DOHH2 (cell line): ENCODE data around the gene SNX33.

ENCODE experiments used
- H3F3A ChIP-seq: fragments of 200-600 bp; sonication (generic), shearing (Covaris generic); 2 replicates; pipeline ENCODE4 v1.6.0; 2016; ENCODE audit warnings: antibody characterized with exemption, mild to moderate bottlenecking; ENCODE audit not compliant: control insufficient read depth, insufficient read depth
- H3K27ac ChIP-seq: fragments of 200-600 bp; sonication (generic); 2 replicates; pipeline ENCODE4 v1.5.1; 2014; ENCODE audit warnings: low read depth, mild to moderate bottlenecking, low read length, moderate library complexity
- H3K27me3 ChIP-seq: fragments of 200-600 bp; sonication (generic); 2 replicates; pipeline ENCODE4 v1.6.1; 2014; ENCODE audit warnings: mild to moderate bottlenecking, low read length, mixed read lengths; ENCODE audit not compliant: control insufficient read depth
- H3K36me3 ChIP-seq: fragments of 200-600 bp; sonication (generic); 2 replicates; pipeline ENCODE4 v1.6.1; 2014; ENCODE audit warnings: mild to moderate bottlenecking, low read length, moderate library complexity, mixed read lengths; ENCODE audit not compliant: control insufficient read depth
- H3K4me1 ChIP-seq: fragments of 200-600 bp; sonication (generic); 2 replicates; pipeline ENCODE4 v1.6.1; 2014; ENCODE audit warnings: mild to moderate bottlenecking, low read length, mixed read lengths; ENCODE audit not compliant: control insufficient read depth
- H3K4me2 ChIP-seq: fragments of 200-600 bp; sonication (generic); 2 replicates; pipeline ENCODE4 v1.6.0; 2014; ENCODE audit warnings: mild to moderate bottlenecking, low read length, moderate library complexity
- H3K4me3 ChIP-seq: fragments of 200-600 bp; sonication (generic); 2 replicates; pipeline ENCODE4 v1.5.1; 2014; ENCODE audit warnings: mild to moderate bottlenecking, low read length, mixed read lengths
- H3K79me2 ChIP-seq: fragments of 200-600 bp; sonication (generic); 2 replicates; pipeline ENCODE4 v1.6.1; 2014; ENCODE audit warnings: mild to moderate bottlenecking, low read length, mixed read lengths; ENCODE audit not compliant: control insufficient read depth
- H3K9me2 ChIP-seq: fragments of 200-600 bp; sonication (generic); replicated peaks from 2 replicates; pipeline ENCODE4 v1.6.1; 2014; ENCODE audit warnings: mild to moderate bottlenecking, low read length, mixed read lengths; ENCODE audit not compliant: control insufficient read depth
- H3K9me3 ChIP-seq: fragments of 200-600 bp; sonication (generic); 2 replicates; pipeline ENCODE4 v1.6.1; 2014; ENCODE audit warnings: antibody characterized with exemption, low read length, mixed read lengths; ENCODE audit not compliant: control insufficient read depth, insufficient read depth
- H4K20me1 ChIP-seq: fragments of 200-600 bp; sonication (generic); 2 replicates; pipeline ENCODE4 v1.6.0; 2014; ENCODE audit warnings: low read depth, mild to moderate bottlenecking, antibody characterized with exemption, low read length, moderate library complexity; ENCODE audit not compliant: control insufficient read depth, insufficient read depth
- EZH2phosphoT487 ChIP-seq: fragments of 200-600 bp; sonication (generic); IDR thresholded peaks from 2 replicates; pipeline ENCODE4 v1.6.1; 2017; ENCODE audit warnings: borderline replicate concordance, mild to moderate bottlenecking, antibody characterized with exemption, low read length, moderate library complexity, mixed read lengths
- TF ChIP-seq, protein P1 (sequence below): fragments of 200-600 bp; sonication (generic); IDR thresholded peaks from one replicate; pipeline ENCODE4 v1.5.1; 2014; ENCODE audit warnings: antibody characterized with exemption, mild to moderate bottlenecking, low read depth, low read length; ENCODE audit not compliant: poor library complexity, severe bottlenecking

The SNX33 gene

DNA sequence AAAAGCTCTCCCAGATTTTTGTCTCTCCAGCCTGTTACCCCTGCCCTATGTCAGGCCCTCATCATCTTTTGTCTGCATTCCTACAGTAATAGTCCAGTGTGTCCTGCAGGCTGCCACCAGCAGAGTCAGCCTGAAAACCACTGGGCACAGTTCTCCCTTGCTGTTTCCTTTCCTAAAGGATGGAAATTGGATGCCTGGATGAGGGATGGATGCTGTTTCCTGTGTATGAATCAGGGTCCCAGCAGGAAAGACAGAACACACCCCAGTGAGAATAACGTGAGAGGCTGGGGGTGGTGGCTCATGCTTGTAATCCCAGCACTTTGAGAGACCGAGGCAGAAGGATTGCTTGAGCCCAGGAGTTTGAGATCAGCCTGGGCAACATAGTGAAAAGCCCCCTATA lies 3.3 kb upstream of the SNX33 start:
- peaks cover 9% of the 10 kb centered on the region for H3K36me3 ChIP-seq
- peaks cover 37% of the 10 kb centered on the region for H3K27me3 ChIP-seq
- H4K20me1 ChIP-seq = no peaks in the 10 kb centered on the region
- TF ChIP-seq EZH2phosphoT487 = no peak
- TF ChIP-seq, protein P1, sequence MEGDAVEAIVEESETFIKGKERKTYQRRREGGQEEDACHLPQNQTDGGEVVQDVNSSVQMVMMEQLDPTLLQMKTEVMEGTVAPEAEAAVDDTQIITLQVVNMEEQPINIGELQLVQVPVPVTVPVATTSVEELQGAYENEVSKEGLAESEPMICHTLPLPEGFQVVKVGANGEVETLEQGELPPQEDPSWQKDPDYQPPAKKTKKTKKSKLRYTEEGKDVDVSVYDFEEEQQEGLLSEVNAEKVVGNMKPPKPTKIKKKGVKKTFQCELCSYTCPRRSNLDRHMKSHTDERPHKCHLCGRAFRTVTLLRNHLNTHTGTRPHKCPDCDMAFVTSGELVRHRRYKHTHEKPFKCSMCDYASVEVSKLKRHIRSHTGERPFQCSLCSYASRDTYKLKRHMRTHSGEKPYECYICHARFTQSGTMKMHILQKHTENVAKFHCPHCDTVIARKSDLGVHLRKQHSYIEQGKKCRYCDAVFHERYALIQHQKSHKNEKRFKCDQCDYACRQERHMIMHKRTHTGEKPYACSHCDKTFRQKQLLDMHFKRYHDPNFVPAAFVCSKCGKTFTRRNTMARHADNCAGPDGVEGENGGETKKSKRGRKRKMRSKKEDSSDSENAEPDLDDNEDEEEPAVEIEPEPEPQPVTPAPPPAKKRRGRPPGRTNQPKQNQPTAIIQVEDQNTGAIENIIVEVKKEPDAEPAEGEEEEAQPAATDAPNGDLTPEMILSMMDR = no peak
- H3K4me2 ChIP-seq = no peak overlapping the region
- peaks cover 9% of the 10 kb centered on the region for H3F3A ChIP-seq
- no peaks in the 10 kb centered on the region for H3K9me2 ChIP-seq
- H3K27ac ChIP-seq = no peak overlapping the region
- H3K9me3 ChIP-seq = no peaks in the 10 kb centered on the region
- peaks cover 10% of the 10 kb centered on the region for H3K79me2 ChIP-seq
- H3K4me1 ChIP-seq = peaks cover 26% of the 10 kb centered on the region
- no peak overlapping the region for H3K4me3 ChIP-seq

DNA sequence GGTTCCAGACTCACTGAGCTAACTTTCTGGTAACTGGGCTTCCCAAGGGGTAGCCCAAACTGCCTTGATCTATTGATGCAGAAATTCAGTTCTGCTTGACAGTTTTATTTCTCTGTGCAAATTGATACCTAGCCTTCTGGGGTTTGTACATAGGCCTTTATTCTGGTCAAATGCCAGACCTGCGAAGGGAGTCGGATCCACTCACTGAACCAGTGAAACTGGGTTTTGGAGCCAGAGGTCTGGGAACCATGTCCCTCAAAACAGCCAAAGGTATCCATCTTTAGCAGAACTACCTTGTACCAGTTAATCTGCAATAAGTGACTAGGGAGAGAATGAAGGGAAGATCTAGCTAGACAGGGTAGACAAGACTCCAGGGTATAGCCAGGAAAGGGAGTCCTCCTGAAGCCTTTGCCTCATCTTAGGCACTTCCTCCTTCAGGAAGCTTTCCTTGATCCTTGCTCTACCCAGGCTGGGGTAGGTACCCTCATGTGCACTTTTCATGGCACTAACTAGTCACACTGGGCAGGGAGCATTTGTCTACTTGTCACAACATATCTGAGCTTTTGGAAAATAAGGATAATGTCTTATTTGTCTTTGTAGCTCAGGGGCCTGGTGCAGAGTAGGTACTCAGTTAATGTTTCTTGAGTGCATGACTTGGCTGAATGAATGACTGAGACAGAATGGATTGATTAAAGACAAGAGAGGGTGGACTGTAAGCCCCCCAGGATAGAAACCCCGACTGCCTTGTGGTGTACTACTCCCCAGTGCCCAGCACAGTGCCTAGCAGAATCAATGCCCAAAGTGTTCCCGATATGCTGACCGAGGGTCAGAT lies 1.4 kb upstream of the SNX33 start:
- H3K36me3 ChIP-seq = no peaks in the 10 kb centered on the region
- H4K20me1 ChIP-seq = no peaks in the 10 kb centered on the region
- H3K4me1 ChIP-seq = peaks cover 21% of the 10 kb centered on the region
- H3K27me3 ChIP-seq = peaks cover 37% of the 10 kb centered on the region
- H3K9me2 ChIP-seq = no peaks in the 10 kb centered on the region
- H3K79me2 ChIP-seq = no peaks in the 10 kb centered on the region
- no peak overlapping the region for H3K27ac ChIP-seq
- H3K4me2 ChIP-seq = peak overlapping the region; percentile 79
- peak overlapping the region; percentile 73 for H3K4me3 ChIP-seq
- H3F3A ChIP-seq = peaks cover 1% of the 10 kb centered on the region
- no peaks in the 10 kb centered on the region for H3K9me3 ChIP-seq
- TF ChIP-seq, protein P1 = no peak
- TF ChIP-seq EZH2phosphoT487 = no peak

DNA sequence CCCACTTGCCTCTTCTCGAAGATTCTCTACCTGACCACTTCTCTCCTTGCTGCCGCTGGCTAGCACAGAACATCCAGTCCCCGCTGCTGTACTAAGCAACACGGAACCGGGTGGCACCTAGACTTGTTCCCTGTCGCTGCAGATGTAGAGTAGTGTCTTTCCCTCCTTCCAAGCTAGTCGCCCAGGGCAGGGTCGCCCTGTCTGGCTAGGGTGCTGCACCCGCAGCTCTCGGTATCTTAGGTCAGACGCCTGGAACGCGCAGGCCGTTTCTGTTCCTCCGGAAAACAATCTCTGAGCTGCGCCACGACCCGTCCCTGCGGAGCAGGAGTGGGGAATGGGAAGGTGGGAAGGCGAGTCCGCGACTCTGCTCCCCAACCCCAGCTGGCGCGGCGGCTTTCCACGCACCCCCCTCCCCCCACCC lies 758 bp upstream of the SNX33 start:
- TF ChIP-seq EZH2phosphoT487 = peak; percentile 91; the same call in 1 of the 2 replicates
- TF ChIP-seq, protein P1 = no peak
- Histone ChIP-seq H3K9me2 (no peaks in the 10 kb centered on the region), H3K27ac (no peak overlapping the region), H3K4me2 (peak overlapping the region; percentile 79), H3K79me2 (no peaks in the 10 kb centered on the region), H3K4me3 (peak overlapping the region; percentile 73), H3K36me3 (no peaks in the 10 kb centered on the region), H3K9me3 (no peaks in the 10 kb centered on the region), H3K4me1 (peaks cover 14% of the 10 kb centered on the region), H3K27me3 (peaks cover 37% of the 10 kb centered on the region), H4K20me1 (no peaks in the 10 kb centered on the region), H3F3A (no peaks in the 10 kb centered on the region)
